Keratinocyte (primary cell): Measurements from ENCODE around the gene HS3ST6. TPM values are rescaled to one million over a fixed set of nuclear protein-coding genes. Genes with fewer than 3 reads are reported as not detected.
A peak's percentile ranks its signal among the peaks of the same experiment; 100 is the strongest.

ENCODE experiments used
- DNase-seq: peaks from one replicate; pipeline ENCODE4 v3.0.0-alpha.2; 2011; ENCODE audit warnings: low read depth, missing footprints, low spot score
- FAIRE-seq: peaks from 2 replicates; lab custom pipeline; 2011; peaks lifted over from hg19 to GRCh38; lab: Jason Lieb, UNC
- H2AFZ ChIP-seq: 2 replicates; pipeline ENCODE4 v1.6.0; 2012; ENCODE audit warnings: low read length, control low read depth, inconsistent platforms; ENCODE audit not compliant: control insufficient read depth
- H3K27ac ChIP-seq: 2 replicates; pipeline ENCODE4 v1.5.1; 2011; ENCODE audit warnings: low read length; ENCODE audit not compliant: control insufficient read depth, insufficient read depth
- H3K27me3 ChIP-seq: 3 replicates; pipeline ENCODE4 v1.6.0; 2011; ENCODE audit warnings: low read length; ENCODE audit not compliant: control insufficient read depth, insufficient read depth; ENCODE audit errors: extremely low read depth
- H3K36me3 ChIP-seq, 2 experiments: 2 replicates in 1 of 2; 3 replicates in 1 of 2; pipeline ENCODE4 v1.5.1; 2011; ENCODE audit warnings: low read length in 2 of 2, mild to moderate bottlenecking in 1 of 2; ENCODE audit not compliant: control insufficient read depth in 2 of 2, insufficient read depth in 2 of 2; ENCODE audit errors: extremely low read depth in 1 of 2
- H3K4me1 ChIP-seq: 3 replicates; pipeline ENCODE4 v1.5.1; 2011; ENCODE audit warnings: low read length; ENCODE audit not compliant: control insufficient read depth, insufficient read depth; ENCODE audit errors: extremely low read depth
- H3K4me2 ChIP-seq: 3 replicates; pipeline ENCODE4 v1.6.0; 2011; ENCODE audit warnings: low read depth, low read length; ENCODE audit not compliant: control insufficient read depth, insufficient read depth; ENCODE audit errors: extremely low read depth
- H3K4me3 ChIP-seq, 3 experiments: fragments of 200-600 bp in 1 of 3; sonication (generic) in 1 of 3; 2 replicates in 2 of 3; 3 replicates in 1 of 3; pipeline ENCODE4 v1.5.1; 2011 to 2016; ENCODE audit warnings: low read length in 3 of 3, mild to moderate bottlenecking in 3 of 3, control low read depth in 2 of 3, inconsistent platforms in 1 of 3, low read depth in 1 of 3, mixed read lengths in 1 of 3, mixed run types in 1 of 3, moderate library complexity in 1 of 3; ENCODE audit not compliant: control insufficient read depth in 2 of 3, insufficient read depth in 2 of 3; ENCODE audit errors: extremely low read depth in 1 of 3
- H3K79me2 ChIP-seq: 2 replicates; pipeline ENCODE4 v1.6.0; 2012; ENCODE audit warnings: low read length; ENCODE audit not compliant: control insufficient read depth, insufficient read depth
- H3K9ac ChIP-seq: 3 replicates; pipeline ENCODE4 v1.6.0; 2011; ENCODE audit warnings: low read length; ENCODE audit not compliant: control insufficient read depth, insufficient read depth; ENCODE audit errors: extremely low read depth
- H3K9me1 ChIP-seq: 3 replicates; pipeline ENCODE4 v1.6.0; 2011; ENCODE audit warnings: low read length; ENCODE audit not compliant: control insufficient read depth, insufficient read depth; ENCODE audit errors: extremely low read depth
- H3K9me3 ChIP-seq: 2 replicates; pipeline ENCODE4 v1.5.1; 2012; ENCODE audit warnings: low read depth, low read length; ENCODE audit not compliant: control insufficient read depth
- H4K20me1 ChIP-seq: 3 replicates; pipeline ENCODE4 v1.6.0; 2011; ENCODE audit warnings: low read length; ENCODE audit not compliant: control insufficient read depth, insufficient read depth; ENCODE audit errors: extremely low read depth
- EZH2 ChIP-seq: IDR thresholded peaks from one replicate; pipeline ENCODE4 v1.6.1; 2012; ENCODE audit warnings: inconsistent platforms, mild to moderate bottlenecking, low read length, moderate library complexity
- dilution Hi-C: fragments of 300-500 bp; cut with MboI; formaldehyde crosslinking; loops from one replicate; pipeline ENCODE4 v1.7.0; 2020; ENCODE audit warnings: low sequenced_read_pairs; ENCODE audit not compliant: extremely low pct_ligation_motif_present
- polyA plus RNA-seq, 5 experiments: library from polyadenylated mRNA; depleted of rRNA in 3 of 5; stranded (reverse) in 3 of 5; stranded (forward) in 1 of 5; unstranded in 1 of 5; fragments of >200 nt; gene quantifications; 1 replicate in 1 of 5; 2 replicates in 3 of 5; 3 replicates in 1 of 5; pipeline versions ENCODE4 v1.2.1 to v1.2.3, GENCODE V29; 2011 to 2012; ENCODE audit warnings: missing spikeins in 2 of 5, low read depth in 1 of 5, low replicate concordance in 1 of 5
- TF ChIP-seq, protein P1 (sequence below), 3 experiments: IDR thresholded peaks in 1 of 3; conservative IDR thresholded peaks in 1 of 3; optimal IDR thresholded peaks in 1 of 3; 2 replicates in 2 of 3; 3 replicates in 1 of 3; pipeline versions ENCODE3 to v1.5.1; 2011; ENCODE audit warnings: low read length in 3 of 3, mild to moderate bottlenecking in 3 of 3, moderate library complexity in 2 of 3, control low read depth in 1 of 3, inconsistent platforms in 1 of 3; ENCODE audit not compliant: insufficient read depth in 2 of 3; ENCODE audit errors: extremely low read depth in 1 of 3

The HS3ST6 gene
- polyA plus RNA-seq, 1 donor (not counting 4 experiments of a cell fraction or from before 2014, with no cell fraction given): not detected

DNA sequence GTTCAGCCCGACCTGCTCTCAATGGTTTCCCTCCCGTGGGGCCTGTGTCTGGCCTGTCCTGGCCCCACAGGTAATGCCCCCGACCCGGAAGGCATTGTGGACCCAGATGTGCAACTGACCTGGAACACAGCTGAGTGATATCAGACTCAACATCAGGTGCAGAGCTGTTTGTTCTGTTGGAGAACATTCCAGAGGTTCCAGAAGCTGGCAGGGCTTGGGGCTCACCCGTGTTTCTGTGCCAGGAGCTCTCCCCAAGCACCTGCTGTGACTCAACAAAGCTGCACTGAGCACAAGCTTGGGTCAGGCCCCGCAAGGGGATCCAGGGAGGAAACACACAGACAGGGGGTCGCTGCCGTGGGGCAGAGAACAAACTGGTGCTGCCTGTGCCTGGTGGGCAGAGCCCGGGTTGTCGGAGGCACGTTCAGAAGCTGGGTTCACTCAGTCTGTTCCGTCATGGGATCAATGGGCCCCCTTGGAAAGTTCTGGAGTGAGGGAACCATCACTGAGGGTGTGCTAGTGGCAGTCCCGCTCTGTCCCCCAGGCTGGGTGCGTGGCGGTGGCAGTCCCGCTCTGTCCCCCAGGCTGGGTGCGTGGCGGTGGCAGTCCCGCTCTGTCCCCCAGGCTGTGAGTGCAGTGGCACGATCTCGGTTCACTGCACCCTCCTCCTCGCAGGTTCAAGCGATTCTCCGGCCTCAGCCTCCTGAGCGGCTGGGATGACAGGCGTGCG is 22.1 kb downstream of the HS3ST6 start:
- no peak overlapping the region for H3K4me2 ChIP-seq
- H4K20me1 ChIP-seq: no peaks in the 10 kb centered on the region
- H3K9me1 ChIP-seq: no peaks in the 10 kb centered on the region
- peaks cover 48% of the 10 kb centered on the region for H3K27me3 ChIP-seq
- DNase-seq (no peak), FAIRE-seq (peak; percentile 13)
- no peak overlapping the region for H2AFZ ChIP-seq
- H3K9me3 ChIP-seq: no peaks in the 10 kb centered on the region
- H3K79me2 ChIP-seq: no peaks in the 10 kb centered on the region
- no peak overlapping the region for H3K9ac ChIP-seq
- H3K4me1 ChIP-seq: no peaks in the 10 kb centered on the region
- no peaks in the 10 kb centered on the region for H3K36me3 ChIP-seq
- TF ChIP-seq EZH2: no peak
- TF ChIP-seq, protein P1, sequence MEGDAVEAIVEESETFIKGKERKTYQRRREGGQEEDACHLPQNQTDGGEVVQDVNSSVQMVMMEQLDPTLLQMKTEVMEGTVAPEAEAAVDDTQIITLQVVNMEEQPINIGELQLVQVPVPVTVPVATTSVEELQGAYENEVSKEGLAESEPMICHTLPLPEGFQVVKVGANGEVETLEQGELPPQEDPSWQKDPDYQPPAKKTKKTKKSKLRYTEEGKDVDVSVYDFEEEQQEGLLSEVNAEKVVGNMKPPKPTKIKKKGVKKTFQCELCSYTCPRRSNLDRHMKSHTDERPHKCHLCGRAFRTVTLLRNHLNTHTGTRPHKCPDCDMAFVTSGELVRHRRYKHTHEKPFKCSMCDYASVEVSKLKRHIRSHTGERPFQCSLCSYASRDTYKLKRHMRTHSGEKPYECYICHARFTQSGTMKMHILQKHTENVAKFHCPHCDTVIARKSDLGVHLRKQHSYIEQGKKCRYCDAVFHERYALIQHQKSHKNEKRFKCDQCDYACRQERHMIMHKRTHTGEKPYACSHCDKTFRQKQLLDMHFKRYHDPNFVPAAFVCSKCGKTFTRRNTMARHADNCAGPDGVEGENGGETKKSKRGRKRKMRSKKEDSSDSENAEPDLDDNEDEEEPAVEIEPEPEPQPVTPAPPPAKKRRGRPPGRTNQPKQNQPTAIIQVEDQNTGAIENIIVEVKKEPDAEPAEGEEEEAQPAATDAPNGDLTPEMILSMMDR (optimal IDR thresholded peaks at IDR 0.05 in 1 of 3, IDR thresholded peaks at IDR 0.05 in 1 of 3, conservative IDR thresholded peaks at IDR 0.05 in 1 of 3; ENCODE audit: extremely low read depth in 1 of 3, insufficient read depth in 2 of 3, low read length in 3 of 3): no peak
- no peak overlapping the region for H3K4me3 ChIP-seq
- dilution Hi-C loops: no loop called here
- H3K27ac ChIP-seq: no peak overlapping the region

DNA sequence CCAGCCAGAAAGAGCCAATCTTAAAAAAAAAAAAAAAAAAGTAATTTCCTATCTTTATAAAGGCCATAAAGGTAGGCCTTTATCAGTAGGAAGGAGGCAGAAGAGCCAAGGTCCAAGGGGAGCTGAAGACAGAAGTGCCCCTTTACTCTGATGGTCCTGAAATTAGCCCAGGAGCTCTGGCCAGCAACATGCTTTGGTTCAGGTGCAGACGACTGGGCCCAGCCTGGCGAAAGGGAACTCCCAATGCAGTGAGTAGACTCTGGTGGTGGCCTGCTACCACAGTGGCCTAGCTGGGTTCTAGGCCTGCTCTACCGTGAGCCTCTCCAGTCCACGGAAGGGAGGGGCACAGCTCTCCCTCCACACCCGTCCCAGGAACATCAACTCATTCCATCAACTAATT is 23.1 kb downstream of the HS3ST6 start:
- Histone ChIP-seq H3K4me3 (no peak overlapping the region), H2AFZ (no peak overlapping the region), H4K20me1 (no peaks in the 10 kb centered on the region), H3K27ac (no peak overlapping the region), H3K9ac (no peak overlapping the region), H3K79me2 (no peaks in the 10 kb centered on the region), H3K36me3 (no peaks in the 10 kb centered on the region), H3K9me3 (no peaks in the 10 kb centered on the region), H3K4me2 (no peak overlapping the region), H3K9me1 (no peaks in the 10 kb centered on the region), H3K4me1 (no peaks in the 10 kb centered on the region), H3K27me3 (peaks cover 49% of the 10 kb centered on the region)
- no peak for DNase-seq
- FAIRE-seq: no peak
- dilution Hi-C loops: no loop called here
- TF ChIP-seq EZH2: no peak
- TF ChIP-seq, protein P1 (optimal IDR thresholded peaks at IDR 0.05 in 1 of 3, IDR thresholded peaks at IDR 0.05 in 1 of 3, conservative IDR thresholded peaks at IDR 0.05 in 1 of 3; ENCODE audit: extremely low read depth in 1 of 3, insufficient read depth in 2 of 3, low read length in 3 of 3): no peak
